ENCODE data around the gene PCDHGC4.

PCDHGC4 gene

DNA sequence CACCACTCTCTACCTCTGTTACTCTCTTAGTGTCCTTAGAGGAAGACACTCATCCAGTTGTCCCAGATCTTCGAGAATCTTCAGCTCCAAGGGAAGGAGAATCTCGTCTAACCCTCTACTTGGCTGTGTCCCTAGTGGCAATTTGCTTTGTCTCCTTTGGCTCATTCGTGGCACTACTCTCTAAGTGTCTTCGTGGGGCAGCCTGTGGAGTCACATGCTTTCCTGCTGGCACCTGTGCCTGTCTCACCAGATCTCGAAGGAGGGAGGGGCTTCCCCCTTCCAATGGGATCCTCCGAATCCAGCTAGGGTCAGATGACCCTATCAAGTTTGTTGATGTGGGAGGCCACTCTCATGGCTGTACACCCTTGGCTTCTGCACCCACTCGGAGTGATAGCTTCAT is 2.3 kb downstream of the PCDHGC4 start:
- Histone ChIP-seq H3K14ac (ENCODE audit: low read length in 2 of 2) (no peak overlapping the region), H3K18ac (ENCODE audit: low read depth in 1 of 2, low read length in 2 of 2) (no peak overlapping the region), H3K79me1 (replicated peaks; ENCODE audit: low read length, poor library complexity, severe bottlenecking) (peaks cover 44% of the 10 kb centered on the region), H3K36me3 (ENCODE audit: control insufficient read depth in 1 of 2, insufficient read depth in 2 of 2, low read depth in 1 of 2, low read length in 2 of 2) (peaks cover 56 to 57% of the 10 kb centered on the region in 2 experiments), H2BK5ac (ENCODE audit: low read depth, low read length, poor library complexity, severe bottlenecking) (no peak overlapping the region), H3K27ac (ENCODE audit: low read length, poor library complexity, severe bottlenecking) (no peak overlapping the region), H3K4me1 (ENCODE audit: control insufficient read depth, insufficient read depth, low read depth, low read length) (peaks cover 24% of the 10 kb centered on the region), H2BK12ac (ENCODE audit: low read length in 2 of 2) (no peak overlapping the region), H2AK5ac (ENCODE audit: low read length, severe bottlenecking) (no peak overlapping the region), H2BK120ac (ENCODE audit: low read depth, low read length) (no peak overlapping the region), H3K4me3 (ENCODE audit: insufficient read depth in 1 of 2, low read depth in 1 of 2, low read length in 2 of 2) (no peak overlapping the region), H2BK15ac (ENCODE audit: low read depth, poor library complexity, severe bottlenecking) (no peak overlapping the region), H3K9ac (ENCODE audit: low read length) (no peak overlapping the region), H3K9me3 (ENCODE audit: control insufficient read depth, low read length) (no peaks in the 10 kb centered on the region), H3K23ac (ENCODE audit: low read length in 2 of 2) (no peak overlapping the region), H3K4ac (ENCODE audit: low read depth in 1 of 2, low read length in 2 of 2) (no peak overlapping the region), H2AFZ (ENCODE audit: low read depth, low read length) (no peak overlapping the region), H3K27me3 (ENCODE audit: control insufficient read depth in 1 of 2, insufficient read depth in 1 of 2, low read length in 2 of 2) (no peaks in the 10 kb centered on the region), H4K91ac (ENCODE audit: low read length) (no peak overlapping the region), H3K4me2 (ENCODE audit: low read length, poor library complexity, severe bottlenecking) (no peak overlapping the region), H4K8ac (ENCODE audit: low read length) (no peak overlapping the region)
- DNase-seq: no peak
- 96% methylated on average over 7 of the region's 7 CpGs for WGBS

- Histone ChIP-seq H2AK5ac (ENCODE audit: low read length, severe bottlenecking) (no peak within 1 kb of the TSS), H4K8ac (ENCODE audit: low read length) (no peak within 1 kb of the TSS), H3K14ac (ENCODE audit: low read length in 2 of 2) (no peak within 1 kb of the TSS), H3K4me2 (ENCODE audit: low read length, poor library complexity, severe bottlenecking) (no peak within 1 kb of the TSS), H2BK5ac (ENCODE audit: low read depth, low read length, poor library complexity, severe bottlenecking) (no peak within 1 kb of the TSS), H2BK15ac (ENCODE audit: low read depth, poor library complexity, severe bottlenecking) (peak within 1 kb of the TSS; percentile 73), H3K27me3 (ENCODE audit: control insufficient read depth in 1 of 2, insufficient read depth in 1 of 2, low read length in 2 of 2) (no peaks in the 10 kb centered on the region), H2BK120ac (ENCODE audit: low read depth, low read length) (peak within 1 kb of the TSS; percentile 7), H3K9ac (ENCODE audit: low read length) (peak within 1 kb of the TSS; percentile 66), H3K18ac (ENCODE audit: low read depth in 1 of 2, low read length in 2 of 2) (no peak within 1 kb of the TSS), H3K36me3 (ENCODE audit: control insufficient read depth in 1 of 2, insufficient read depth in 2 of 2, low read depth in 1 of 2, low read length in 2 of 2) (peaks cover 56 to 63% of the 10 kb centered on the region in 2 experiments), H3K27ac (ENCODE audit: low read length, poor library complexity, severe bottlenecking) (peak within 1 kb of the TSS; percentile 24), H3K4ac (ENCODE audit: low read depth in 1 of 2, low read length in 2 of 2) (no peak within 1 kb of the TSS), H3K23ac (ENCODE audit: low read length in 2 of 2) (no peak within 1 kb of the TSS), H3K4me1 (ENCODE audit: control insufficient read depth, insufficient read depth, low read depth, low read length) (peaks cover 29% of the 10 kb centered on the region), H2BK12ac (ENCODE audit: low read length in 2 of 2) (no peak within 1 kb of the TSS), H3K9me3 (ENCODE audit: control insufficient read depth, low read length) (no peaks in the 10 kb centered on the region), H3K79me1 (replicated peaks; ENCODE audit: low read length, poor library complexity, severe bottlenecking) (peaks cover 51% of the 10 kb centered on the region), H4K91ac (ENCODE audit: low read length) (no peak within 1 kb of the TSS), H2AFZ (ENCODE audit: low read depth, low read length) (no peak within 1 kb of the TSS), H3K4me3 (ENCODE audit: insufficient read depth in 1 of 2, low read depth in 1 of 2, low read length in 2 of 2) (peak within 1 kb of the TSS in 1 of 2 experiments; percentile 65)
- 59% methylated on average over 14 of the region's 14 CpGs for WGBS
- DNase-seq: peak; percentile 57
Measured at GRCh38 chr5:141488591-141489561, 4.0 kb downstream of the PCDHGC4 start, which contains the start of gene PCDHGC5. PCDHGC5 (plus strand) TSS chr5:141489081; CDS start chr5:141489241, 160 bp downstream.

GRCh38 chr5:141489841-141490240 is 5.0 kb downstream of the PCDHGC4 start:
- peak overlapping the region; percentile 66 for H3K9ac ChIP-seq (ENCODE audit: low read length)
- no peak overlapping the region for H3K18ac ChIP-seq (ENCODE audit: low read depth in 1 of 2, low read length in 2 of 2)
- no peak overlapping the region for H4K8ac ChIP-seq (ENCODE audit: low read length)
- H3K4me2 ChIP-seq (ENCODE audit: low read length, poor library complexity, severe bottlenecking): no peak overlapping the region
- peaks cover 36% of the 10 kb centered on the region for H3K4me1 ChIP-seq (ENCODE audit: control insufficient read depth, insufficient read depth, low read depth, low read length)
- no peak overlapping the region for H4K91ac ChIP-seq (ENCODE audit: low read length)
- no peak overlapping the region for H2BK120ac ChIP-seq (ENCODE audit: low read depth, low read length)
- peaks cover 51% of the 10 kb centered on the region for H3K79me1 ChIP-seq (replicated peaks; ENCODE audit: low read length, poor library complexity, severe bottlenecking)
- 97% methylated on average over 10 of the region's 10 CpGs for WGBS
- no peak overlapping the region for H2AK5ac ChIP-seq (ENCODE audit: low read length, severe bottlenecking)
- no peak overlapping the region for H3K14ac ChIP-seq (ENCODE audit: low read length in 2 of 2)
- no peaks in the 10 kb centered on the region for H3K9me3 ChIP-seq (ENCODE audit: control insufficient read depth, low read length)
- no peak overlapping the region for H3K23ac ChIP-seq (ENCODE audit: low read length in 2 of 2)
- no peaks in the 10 kb centered on the region for H3K27me3 ChIP-seq (ENCODE audit: control insufficient read depth in 1 of 2, insufficient read depth in 1 of 2, low read length in 2 of 2)
- no peak overlapping the region for H2BK5ac ChIP-seq (ENCODE audit: low read depth, low read length, poor library complexity, severe bottlenecking)
- no peak overlapping the region for H2AFZ ChIP-seq (ENCODE audit: low read depth, low read length)
- no peak overlapping the region for H2BK15ac ChIP-seq (ENCODE audit: low read depth, poor library complexity, severe bottlenecking)
- DNase-seq: no peak
- no peak overlapping the region for H3K4ac ChIP-seq (ENCODE audit: low read depth in 1 of 2, low read length in 2 of 2)
- no peak overlapping the region for H2BK12ac ChIP-seq (ENCODE audit: low read length in 2 of 2)
- no peak overlapping the region for H3K27ac ChIP-seq (ENCODE audit: low read length, poor library complexity, severe bottlenecking)
- peaks cover 56 to 61% of the 10 kb centered on the region in 2 experiments for H3K36me3 ChIP-seq (ENCODE audit: control insufficient read depth in 1 of 2, insufficient read depth in 2 of 2, low read depth in 1 of 2, low read length in 2 of 2)
- peak overlapping the region in 1 of 2 experiments; percentile 65 for H3K4me3 ChIP-seq (ENCODE audit: insufficient read depth in 1 of 2, low read depth in 1 of 2, low read length in 2 of 2)

GRCh38 chr5:141490271-141490670 is 5.4 kb downstream of the PCDHGC4 start:
- Histone ChIP-seq H2BK12ac (ENCODE audit: low read length in 2 of 2) (no peak overlapping the region), H3K9ac (ENCODE audit: low read length) (no peak overlapping the region), H3K79me1 (replicated peaks; ENCODE audit: low read length, poor library complexity, severe bottlenecking) (peaks cover 47% of the 10 kb centered on the region), H3K27me3 (ENCODE audit: control insufficient read depth in 1 of 2, insufficient read depth in 1 of 2, low read length in 2 of 2) (no peaks in the 10 kb centered on the region), H2AFZ (ENCODE audit: low read depth, low read length) (no peak overlapping the region), H4K8ac (ENCODE audit: low read length) (no peak overlapping the region), H2AK5ac (ENCODE audit: low read length, severe bottlenecking) (no peak overlapping the region), H3K14ac (ENCODE audit: low read length in 2 of 2) (no peak overlapping the region), H3K36me3 (ENCODE audit: control insufficient read depth in 1 of 2, insufficient read depth in 2 of 2, low read depth in 1 of 2, low read length in 2 of 2) (peaks cover 56 to 57% of the 10 kb centered on the region in 2 experiments), H3K9me3 (ENCODE audit: control insufficient read depth, low read length) (no peaks in the 10 kb centered on the region), H3K4me2 (ENCODE audit: low read length, poor library complexity, severe bottlenecking) (no peak overlapping the region), H3K4ac (ENCODE audit: low read depth in 1 of 2, low read length in 2 of 2) (no peak overlapping the region), H3K23ac (ENCODE audit: low read length in 2 of 2) (no peak overlapping the region), H2BK5ac (ENCODE audit: low read depth, low read length, poor library complexity, severe bottlenecking) (no peak overlapping the region), H2BK120ac (ENCODE audit: low read depth, low read length) (no peak overlapping the region), H4K91ac (ENCODE audit: low read length) (no peak overlapping the region), H3K4me1 (ENCODE audit: control insufficient read depth, insufficient read depth, low read depth, low read length) (peaks cover 39% of the 10 kb centered on the region), H3K4me3 (ENCODE audit: insufficient read depth in 1 of 2, low read depth in 1 of 2, low read length in 2 of 2) (no peak overlapping the region), H2BK15ac (ENCODE audit: low read depth, poor library complexity, severe bottlenecking) (no peak overlapping the region), H3K27ac (ENCODE audit: low read length, poor library complexity, severe bottlenecking) (no peak overlapping the region), H3K18ac (ENCODE audit: low read depth in 1 of 2, low read length in 2 of 2) (no peak overlapping the region)
- no peak for DNase-seq
- 98% methylated on average over 10 of the region's 10 CpGs for WGBS
